Skeletal muscle tissue (tissue), 5 donors: ENCODE data around the gene KRTAP9-4. TPM values are rescaled to one million over a fixed set of nuclear protein-coding genes. Genes with fewer than 3 reads are reported as not detected.

Experiments used
- H3K27ac ChIP-seq: one replicate; pipeline ENCODE4 v1.7.0; 2013; ENCODE audit warnings: mild to moderate bottlenecking, low read depth, low read length, inconsistent platforms
- H3K27me3 ChIP-seq, 3 donors: one replicate each; pipeline ENCODE4 v1.7.0; 2013; ENCODE audit warnings: low read length in 3 of 3; ENCODE audit not compliant: control insufficient read depth in 3 of 3, insufficient read depth in 3 of 3
- H3K36me3 ChIP-seq, 3 donors: one replicate each; pipeline ENCODE4 v1.7.0; 2013; ENCODE audit warnings: low read length in 3 of 3; ENCODE audit not compliant: control insufficient read depth in 3 of 3, insufficient read depth in 3 of 3
- H3K4me1 ChIP-seq, 3 donors: one replicate each; pipeline ENCODE4 v1.7.0; 2013; ENCODE audit warnings: low read length in 3 of 3, mild to moderate bottlenecking in 3 of 3; ENCODE audit not compliant: control insufficient read depth in 3 of 3, insufficient read depth in 3 of 3
- H3K4me3 ChIP-seq, 3 donors: one replicate each; pipeline ENCODE4 v1.7.0; 2013; ENCODE audit warnings: low read length in 3 of 3
- H3K9ac ChIP-seq, 3 donors: one replicate each; pipeline ENCODE4 v1.7.0; 2013; ENCODE audit warnings: low read length in 3 of 3, mild to moderate bottlenecking in 3 of 3, moderate library complexity in 2 of 3, low read depth in 1 of 3
- H3K9me3 ChIP-seq, 3 donors: one replicate each; pipeline ENCODE4 v1.7.0; 2013; ENCODE audit warnings: low read length in 3 of 3; ENCODE audit not compliant: control insufficient read depth in 3 of 3
- small RNA-seq: library from RNA; depleted of rRNA; stranded (forward); fragments of <200 nt; gene quantifications from one replicate; pipeline ENCODE3, GENCODE V24; 2014
- total RNA-seq: library from RNA; depleted of rRNA; stranded (reverse); fragments of >200 nt; gene quantifications from one replicate; pipeline ENCODE4 v1.2.3, GENCODE V29; 2014
- donor health status: Osteomylitis.

Gene KRTAP9-4
- total RNA-seq, 1 donor from 2014 or later: not detected

DNA sequence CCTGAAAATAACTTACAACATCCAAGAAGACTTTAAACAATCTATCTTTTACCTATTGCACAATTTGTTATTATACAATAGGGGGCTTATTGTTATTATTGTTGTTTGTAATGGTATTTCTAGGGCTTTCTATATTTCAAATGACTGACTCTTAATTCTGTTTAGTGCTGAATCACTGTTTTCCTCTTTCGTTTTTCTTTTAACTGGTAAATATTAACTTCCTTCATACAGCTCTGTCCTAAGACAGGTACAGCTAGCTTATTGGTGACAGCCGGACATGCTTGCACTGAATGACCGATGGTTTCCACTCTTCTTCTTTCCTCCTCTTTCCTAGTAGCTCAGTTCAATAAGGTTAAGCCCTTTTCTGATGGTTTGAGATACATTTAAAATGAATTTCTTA, 37.6 kb downstream of the KRTAP9-4 start:
- Histone ChIP-seq H3K36me3 (no peaks in the 10 kb centered on the region), H3K4me1 (no peaks in the 10 kb centered on the region), H3K9me3 (no peaks in the 10 kb centered on the region), H3K27ac (no peak overlapping the region), H3K9ac (no peak overlapping the region), H3K27me3 (peaks cover 0 to 7% (median 5%) of the 10 kb centered on the region in 3 donors), H3K4me3 (no peak overlapping the region)

DNA sequence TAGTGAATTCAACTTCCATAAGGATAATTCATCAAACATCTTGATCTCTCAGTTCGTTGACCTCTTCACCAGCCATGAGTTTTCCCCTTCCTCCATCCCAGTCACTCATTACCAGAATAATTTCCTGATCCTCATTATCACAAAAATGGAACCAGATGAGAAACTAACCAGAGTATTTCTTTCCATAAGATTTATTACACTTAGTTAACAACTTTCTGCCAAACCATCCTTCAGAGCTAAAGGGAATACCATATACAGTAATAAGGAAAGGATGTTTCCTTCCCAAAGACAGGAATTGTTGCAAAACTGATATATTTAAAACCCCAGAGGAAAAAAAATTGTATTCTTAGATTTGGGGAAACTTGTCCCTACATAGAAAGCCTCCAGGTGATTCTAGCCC, 44.5 kb downstream of the KRTAP9-4 start:
- H3K27ac ChIP-seq: no peak overlapping the region
- no peaks in the 10 kb centered on the region for H3K36me3 ChIP-seq
- no peak overlapping the region for H3K9ac ChIP-seq
- H3K4me1 ChIP-seq: no peaks in the 10 kb centered on the region
- peaks cover 0 to 14% (median 4%) of the 10 kb centered on the region in 3 donors for H3K27me3 ChIP-seq
- no peak overlapping the region for H3K4me3 ChIP-seq
- H3K9me3 ChIP-seq: no peaks in the 10 kb centered on the region

DNA sequence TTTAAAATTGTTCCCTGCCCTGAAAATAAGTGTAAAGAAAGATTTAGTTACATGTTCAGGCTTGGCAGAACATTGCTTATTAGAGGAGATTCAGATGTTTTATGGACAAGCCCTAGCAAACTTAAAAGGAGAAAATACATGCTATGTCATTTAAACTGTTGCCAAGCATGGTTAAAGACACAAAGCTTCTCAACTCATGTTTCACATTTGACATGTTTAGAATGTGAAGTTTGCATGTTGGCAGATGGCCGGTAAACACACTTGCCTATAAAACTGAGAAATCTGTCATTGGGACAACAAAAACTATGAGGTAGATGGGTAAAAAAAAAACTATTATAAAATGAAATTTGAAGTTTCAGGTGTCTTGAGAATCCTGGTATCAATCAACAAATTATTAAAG, 47.4 kb downstream of the KRTAP9-4 start:
- Histone ChIP-seq H3K4me3 (no peak overlapping the region), H3K27me3 (peaks cover 0 to 23% (median 4%) of the 10 kb centered on the region in 3 donors), H3K36me3 (no peaks in the 10 kb centered on the region), H3K9ac (no peak overlapping the region), H3K27ac (no peak overlapping the region), H3K4me1 (no peaks in the 10 kb centered on the region), H3K9me3 (no peaks in the 10 kb centered on the region)

DNA sequence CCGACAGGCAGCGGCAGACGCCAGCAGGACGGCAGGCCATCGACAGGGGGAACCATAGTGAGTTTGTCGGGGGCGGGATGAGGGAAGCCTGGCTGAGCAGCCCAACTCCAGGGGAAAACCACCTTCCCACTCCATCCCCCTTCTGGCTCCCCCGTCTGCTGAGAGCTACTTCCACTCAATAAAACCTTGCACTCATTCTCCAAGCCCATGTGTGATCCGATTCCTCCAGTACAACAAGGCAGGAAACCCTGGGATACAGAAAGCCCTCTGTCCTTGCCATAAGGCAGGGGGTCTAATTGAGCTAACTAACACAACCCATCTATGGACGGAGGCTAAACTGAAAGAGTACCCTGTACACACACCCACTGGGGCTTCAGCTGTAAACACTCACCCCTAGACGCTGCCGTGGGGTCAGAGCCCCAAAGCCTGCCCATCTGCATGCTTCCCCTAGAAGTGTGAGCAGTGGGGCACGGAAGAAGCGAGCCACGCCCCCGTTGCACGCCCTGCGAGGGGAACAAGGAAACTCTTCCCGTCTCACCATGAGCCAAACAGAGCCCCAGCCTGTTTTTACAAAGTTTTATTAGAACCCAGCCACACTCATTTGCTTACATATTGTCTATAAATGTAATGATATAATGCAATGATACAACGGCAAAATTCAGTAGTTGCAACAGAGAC, 49.1 kb downstream of the KRTAP9-4 start:
- Histone ChIP-seq H3K9ac (no peak overlapping the region), H3K9me3 (peaks cover 0 to 2% (median 0%) of the 10 kb centered on the region in 3 donors), H3K4me3 (no peak overlapping the region), H3K36me3 (no peaks in the 10 kb centered on the region), H3K4me1 (no peaks in the 10 kb centered on the region), H3K27me3 (peaks cover under 1 to 33% (median 4%) of the 10 kb centered on the region in 3 donors), H3K27ac (no peak overlapping the region)

Small RNA genes within 50 kb of the gene (small RNA-seq; reads per million reads assigned to genes)
- not detected for gene KRTAP9-10P

Other genes with a start within 250 kb of the KRTAP9-4 start
- not detected for gene KRTAP3-2, start 249.8 kb upstream of the KRTAP9-4 start, total RNA-seq
- gene KRTAP3-1, start 240.6 kb upstream of the KRTAP9-4 start, total RNA-seq: not detected
- gene KRTAP1-5, start 222.5 kb upstream of the KRTAP9-4 start, total RNA-seq: not detected
- not detected for gene KRTAP1-4, start 219.5 kb upstream of the KRTAP9-4 start, total RNA-seq
- not detected for gene KRTAP1-3, start 214.8 kb upstream of the KRTAP9-4 start, total RNA-seq
- gene KRTAP1-1, start 208.2 kb upstream of the KRTAP9-4 start, total RNA-seq: not detected
- gene KRTAP2-1, start 202.4 kb upstream of the KRTAP9-4 start, total RNA-seq: not detected
- gene KRTAP2-2, start 194.5 kb upstream of the KRTAP9-4 start, total RNA-seq: not detected
- not detected for gene KRTAP2-3, start 189.6 kb upstream of the KRTAP9-4 start, total RNA-seq
- gene KRTAP2-4, start 183.8 kb upstream of the KRTAP9-4 start, total RNA-seq: not detected
- gene KRTAP4-7, start 165.5 kb upstream of the KRTAP9-4 start, total RNA-seq: not detected
- gene KRTAP4-8, start 151.5 kb upstream of the KRTAP9-4 start, total RNA-seq: not detected
- gene KRTAP4-16, start 147.5 kb upstream of the KRTAP9-4 start, total RNA-seq: not detected
- not detected for gene KRTAP4-9, start 144.3 kb upstream of the KRTAP9-4 start, total RNA-seq
- not detected for gene KRTAP4-11, start 131.3 kb upstream of the KRTAP9-4 start, total RNA-seq
- not detected for gene KRTAP4-12, start 125.5 kb upstream of the KRTAP9-4 start, total RNA-seq
- gene KRTAP4-6, start 109.1 kb upstream of the KRTAP9-4 start, total RNA-seq: not detected
- not detected for gene KRTAP4-5, start 99.9 kb upstream of the KRTAP9-4 start, total RNA-seq
- gene KRTAP4-4, start 88.9 kb upstream of the KRTAP9-4 start, total RNA-seq: not detected
- gene KRTAP4-3, start 81.5 kb upstream of the KRTAP9-4 start, total RNA-seq: not detected
- not detected for gene KRTAP4-2, start 71.5 kb upstream of the KRTAP9-4 start, total RNA-seq
- gene KRTAP4-1, start 64.8 kb upstream of the KRTAP9-4 start, total RNA-seq: not detected
- gene KRTAP9-1, start 59.8 kb upstream of the KRTAP9-4 start, total RNA-seq: not detected
- not detected for gene KRTAP9-2, start 23.0 kb upstream of the KRTAP9-4 start, total RNA-seq
- not detected for gene KRTAP9-3, start 17.2 kb upstream of the KRTAP9-4 start, total RNA-seq
- gene KRTAP9-8, start 11.7 kb upstream of the KRTAP9-4 start, total RNA-seq: not detected
- gene KRTAP9-9, start 5.7 kb downstream of the KRTAP9-4 start, total RNA-seq: not detected
- not detected for gene KRTAP9-6, start 15.7 kb downstream of the KRTAP9-4 start, total RNA-seq
- gene KRTAP9-7, start 26.0 kb downstream of the KRTAP9-4 start, total RNA-seq: not detected
- gene KRTAP29-1, start 53.2 kb downstream of the KRTAP9-4 start, total RNA-seq: not detected
- not detected for gene KRTAP16-1, start 59.6 kb downstream of the KRTAP9-4 start, total RNA-seq
- not detected for gene KRTAP17-1, start 66.0 kb downstream of the KRTAP9-4 start, total RNA-seq
- gene KRT33A, start 101.1 kb downstream of the KRTAP9-4 start, total RNA-seq: not detected
- not detected for gene KRT33B, start 120.1 kb downstream of the KRTAP9-4 start, total RNA-seq
- not detected for gene KRT34, start 132.6 kb downstream of the KRTAP9-4 start, total RNA-seq
- 3.1 TPM for gene KRT31, start 147.9 kb downstream of the KRTAP9-4 start, total RNA-seq
- not detected for gene KRT37, start 174.9 kb downstream of the KRTAP9-4 start, total RNA-seq
- not detected for gene KRT38, start 191.3 kb downstream of the KRTAP9-4 start, total RNA-seq
- not detected for gene KRT32, start 217.7 kb downstream of the KRTAP9-4 start, total RNA-seq
- not detected for gene KRT35, start 231.5 kb downstream of the KRTAP9-4 start, total RNA-seq
- gene KRT36, start 240.2 kb downstream of the KRTAP9-4 start, total RNA-seq: not detected